OCI-LY1 (cell line): Measurements from ENCODE around the gene TPPP.
"Not testable (repeated sequence)": the region's sequence is repeated elsewhere in the genome, so short reads cannot be mapped to it uniquely, and the experiment has no call there.

ENCODE experiments used
- EZH2 ChIP-seq: fragments of 200-600 bp; sonication (generic), shearing (Covaris generic); IDR thresholded peaks from 2 replicates; pipeline ENCODE4 v1.8.0; 2017; ENCODE audit warnings: borderline replicate concordance, mixed run types, mild to moderate bottlenecking, antibody characterized with exemption, low read length, moderate library complexity, mixed read lengths
- TF ChIP-seq, protein P1 (sequence below): fragments of 200-600 bp; sonication (generic), shearing (Covaris generic); IDR thresholded peaks from 2 replicates; pipeline ENCODE4 v1.5.1; 2017; ENCODE audit warnings: mild to moderate bottlenecking, antibody characterized with exemption, low read length, moderate library complexity, mixed read lengths

DNA sequence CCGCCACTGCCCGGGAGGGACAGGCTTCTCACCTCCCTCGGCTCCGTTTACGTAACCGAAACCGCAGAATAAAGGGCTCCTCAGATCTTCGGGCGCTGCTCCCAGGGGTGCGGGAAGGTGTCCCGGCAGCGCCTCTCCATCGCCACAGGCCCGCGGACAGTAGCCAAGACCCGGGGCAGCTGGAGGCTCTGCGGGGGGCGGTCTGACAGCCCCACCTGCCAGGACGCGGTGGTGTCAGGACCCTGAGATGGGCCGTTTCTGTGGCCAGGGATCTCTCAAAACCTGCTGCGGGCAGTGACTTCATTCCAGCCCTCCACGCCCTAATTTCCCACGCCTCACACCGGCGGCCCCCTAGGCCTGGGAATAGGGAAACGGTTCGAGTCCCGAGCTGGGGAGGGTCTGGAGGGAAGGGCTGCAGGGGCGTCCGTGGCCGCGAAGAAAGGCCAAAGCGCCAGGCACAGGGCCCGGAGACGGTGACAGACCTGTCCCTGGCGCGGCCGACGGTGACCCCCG lies 567 bp downstream of the TPPP start:
- TF ChIP-seq, protein P1, sequence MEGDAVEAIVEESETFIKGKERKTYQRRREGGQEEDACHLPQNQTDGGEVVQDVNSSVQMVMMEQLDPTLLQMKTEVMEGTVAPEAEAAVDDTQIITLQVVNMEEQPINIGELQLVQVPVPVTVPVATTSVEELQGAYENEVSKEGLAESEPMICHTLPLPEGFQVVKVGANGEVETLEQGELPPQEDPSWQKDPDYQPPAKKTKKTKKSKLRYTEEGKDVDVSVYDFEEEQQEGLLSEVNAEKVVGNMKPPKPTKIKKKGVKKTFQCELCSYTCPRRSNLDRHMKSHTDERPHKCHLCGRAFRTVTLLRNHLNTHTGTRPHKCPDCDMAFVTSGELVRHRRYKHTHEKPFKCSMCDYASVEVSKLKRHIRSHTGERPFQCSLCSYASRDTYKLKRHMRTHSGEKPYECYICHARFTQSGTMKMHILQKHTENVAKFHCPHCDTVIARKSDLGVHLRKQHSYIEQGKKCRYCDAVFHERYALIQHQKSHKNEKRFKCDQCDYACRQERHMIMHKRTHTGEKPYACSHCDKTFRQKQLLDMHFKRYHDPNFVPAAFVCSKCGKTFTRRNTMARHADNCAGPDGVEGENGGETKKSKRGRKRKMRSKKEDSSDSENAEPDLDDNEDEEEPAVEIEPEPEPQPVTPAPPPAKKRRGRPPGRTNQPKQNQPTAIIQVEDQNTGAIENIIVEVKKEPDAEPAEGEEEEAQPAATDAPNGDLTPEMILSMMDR: not testable (repeated sequence)
- not testable (repeated sequence) for TF ChIP-seq EZH2
